ENCODE results near the gene WFIKKN1. TPM values are rescaled to one million over a fixed set of nuclear protein-coding genes. Genes with fewer than 3 reads are reported as not detected.

Gene WFIKKN1
- total RNA-seq, 1 donor from 2014 or later, result 1.5 TPM

DNA sequence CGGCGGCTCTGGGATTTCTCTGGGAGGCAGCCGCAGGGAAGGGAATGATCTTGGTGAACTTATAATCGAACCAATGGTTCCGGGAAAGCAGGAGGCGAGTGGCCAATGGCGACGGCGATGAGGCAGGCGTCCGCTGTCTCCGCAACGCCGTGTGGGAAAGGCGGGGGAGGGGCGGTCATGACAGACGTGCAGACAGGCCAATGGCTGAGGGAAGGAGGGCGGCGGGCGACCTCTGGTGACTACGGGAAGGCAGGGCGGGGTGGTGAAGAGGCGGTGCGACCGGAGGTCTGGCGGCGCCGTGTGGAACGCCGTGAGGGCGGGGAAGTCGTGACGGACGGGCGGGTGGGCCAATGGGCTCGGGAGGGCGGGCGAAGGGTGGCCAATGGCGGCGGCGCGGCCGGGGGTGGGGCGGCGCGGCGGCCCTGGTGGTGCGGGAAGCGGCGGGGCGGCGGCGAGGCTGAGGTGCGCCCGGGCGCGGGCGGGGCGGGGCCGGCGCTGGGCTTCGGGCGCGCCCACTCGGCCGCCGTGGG, 41.1 kb upstream of the WFIKKN1 start, which contains the start of gene RAB40C:
Gene RAB40C (plus strand): TSS at position 409 of the 530 bp plus-strand sequence. CDS start 226 bp downstream, outside the sequence.
- Histone ChIP-seq H3K4me1 (peaks cover 56% of the 10 kb centered on the region), H3K36me3 (no peaks in the 10 kb centered on the region), H3K27ac (peak within 1 kb of the TSS; percentile 98), H3K27me3 (no peaks in the 10 kb centered on the region), H3K9me3 (no peaks in the 10 kb centered on the region), H3K4me3 (peak within 1 kb of the TSS; percentile 95)
- DNase-seq (peak; percentile 100), ATAC-seq (peak; percentile 89)
- TF ChIP-seq CTCF (IDR thresholded peaks at IDR 0.05), result peak; percentile 25
- intact Hi-C loops (cut with DNase I), result no loop called here

DNA sequence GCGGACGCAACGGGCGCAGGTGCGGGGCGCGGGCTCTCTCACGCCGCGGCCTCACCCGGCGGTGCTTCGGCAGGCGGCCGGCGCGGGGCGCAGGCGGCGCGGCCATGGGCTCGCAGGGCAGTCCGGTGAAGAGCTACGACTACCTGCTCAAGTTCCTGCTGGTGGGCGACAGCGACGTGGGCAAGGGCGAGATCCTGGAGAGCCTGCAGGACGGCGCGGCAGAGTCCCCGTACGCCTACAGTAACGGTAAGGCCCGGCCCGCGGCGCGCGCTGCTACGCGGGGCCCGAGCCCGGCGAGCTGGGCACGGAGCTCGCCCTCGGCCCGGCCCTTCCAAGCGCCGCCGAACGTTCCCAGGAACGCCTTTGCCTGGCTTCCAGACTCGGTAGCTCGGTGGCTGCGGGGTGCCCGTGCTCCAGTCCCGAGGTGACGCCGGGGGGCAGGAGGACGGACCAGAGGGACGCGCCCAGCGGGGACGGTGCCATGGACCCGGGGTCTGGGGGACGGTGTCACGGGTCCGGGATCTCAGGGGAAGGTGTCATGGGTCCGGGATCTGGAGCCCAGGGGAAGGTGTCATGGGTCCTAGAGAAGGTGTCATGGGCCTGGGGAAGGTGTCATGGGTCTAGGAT, 40.5 kb upstream of the WFIKKN1 start:
- no peak for TF ChIP-seq CTCF (IDR thresholded peaks at IDR 0.05)
- peak overlapping the region; percentile 86 for H3K4me3 ChIP-seq
- H3K27ac ChIP-seq, result peak overlapping the region; percentile 85
- peaks cover 56% of the 10 kb centered on the region for H3K4me1 ChIP-seq
- H3K36me3 ChIP-seq, result no peaks in the 10 kb centered on the region
- DNase-seq (peak; percentile 80), ATAC-seq (no peak)
- intact Hi-C loops (cut with DNase I), result no loop called here
- H3K27me3 ChIP-seq, result no peaks in the 10 kb centered on the region
- no peaks in the 10 kb centered on the region for H3K9me3 ChIP-seq

DNA sequence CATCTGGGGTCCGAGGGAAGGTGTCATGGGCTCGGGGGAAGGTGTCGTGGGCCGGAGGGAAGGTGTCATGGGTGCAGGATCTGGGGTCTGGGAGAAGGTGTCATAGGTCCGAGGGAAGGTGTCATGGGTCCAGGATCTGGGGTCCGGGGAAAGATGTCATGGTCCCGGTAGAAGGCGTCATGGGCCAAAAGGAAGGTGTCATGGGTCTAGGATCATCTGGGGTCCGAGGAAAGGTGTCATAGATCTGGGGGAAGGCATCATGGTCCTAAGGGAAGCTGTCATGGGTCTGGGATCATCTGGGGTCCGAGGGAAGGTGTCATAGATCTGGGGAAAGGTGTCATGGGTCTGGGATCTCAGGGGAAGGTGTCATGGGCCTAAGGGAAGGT, 40.0 kb upstream of the WFIKKN1 start:
- no peak for DNase-seq
- no peak for TF ChIP-seq CTCF (IDR thresholded peaks at IDR 0.05)
- H3K4me1 ChIP-seq, result peaks cover 56% of the 10 kb centered on the region
- H3K27ac ChIP-seq, result peak overlapping the region; percentile 85
- no peak for ATAC-seq
- H3K36me3 ChIP-seq, result no peaks in the 10 kb centered on the region
- H3K4me3 ChIP-seq, result peak overlapping the region; percentile 86
- no peaks in the 10 kb centered on the region for H3K9me3 ChIP-seq
- intact Hi-C loops (cut with DNase I), result no loop called here
- no peaks in the 10 kb centered on the region for H3K27me3 ChIP-seq

DNA sequence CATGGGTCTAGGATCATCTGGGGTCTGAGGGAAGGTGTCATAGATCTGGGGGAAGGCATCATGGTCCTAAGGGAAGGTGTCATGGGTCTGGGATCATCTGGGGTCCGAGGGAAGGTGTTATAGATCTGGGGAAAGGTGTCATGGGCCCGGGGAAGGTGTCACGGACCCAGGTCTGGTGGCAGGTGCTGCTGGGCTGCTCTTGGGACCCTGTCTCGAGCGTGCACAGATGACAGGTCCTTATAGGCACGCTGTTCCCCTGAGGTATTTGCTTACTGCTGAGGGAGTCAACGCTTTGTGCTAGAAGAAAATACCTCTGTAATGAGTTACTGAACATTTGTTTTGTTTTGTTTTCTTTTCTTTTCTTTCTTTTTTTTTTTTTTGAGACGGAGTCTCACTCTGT, 39.6 kb upstream of the WFIKKN1 start:
- TF ChIP-seq CTCF (IDR thresholded peaks at IDR 0.05), result no peak
- DNase-seq, result no peak
- peak overlapping the region; percentile 86 for H3K4me3 ChIP-seq
- H3K9me3 ChIP-seq, result no peaks in the 10 kb centered on the region
- intact Hi-C loops (cut with DNase I), result no loop called here
- peak overlapping the region; percentile 85 for H3K27ac ChIP-seq
- H3K27me3 ChIP-seq, result no peaks in the 10 kb centered on the region
- peaks cover 56% of the 10 kb centered on the region for H3K4me1 ChIP-seq
- no peaks in the 10 kb centered on the region for H3K36me3 ChIP-seq
- ATAC-seq, result no peak

DNA sequence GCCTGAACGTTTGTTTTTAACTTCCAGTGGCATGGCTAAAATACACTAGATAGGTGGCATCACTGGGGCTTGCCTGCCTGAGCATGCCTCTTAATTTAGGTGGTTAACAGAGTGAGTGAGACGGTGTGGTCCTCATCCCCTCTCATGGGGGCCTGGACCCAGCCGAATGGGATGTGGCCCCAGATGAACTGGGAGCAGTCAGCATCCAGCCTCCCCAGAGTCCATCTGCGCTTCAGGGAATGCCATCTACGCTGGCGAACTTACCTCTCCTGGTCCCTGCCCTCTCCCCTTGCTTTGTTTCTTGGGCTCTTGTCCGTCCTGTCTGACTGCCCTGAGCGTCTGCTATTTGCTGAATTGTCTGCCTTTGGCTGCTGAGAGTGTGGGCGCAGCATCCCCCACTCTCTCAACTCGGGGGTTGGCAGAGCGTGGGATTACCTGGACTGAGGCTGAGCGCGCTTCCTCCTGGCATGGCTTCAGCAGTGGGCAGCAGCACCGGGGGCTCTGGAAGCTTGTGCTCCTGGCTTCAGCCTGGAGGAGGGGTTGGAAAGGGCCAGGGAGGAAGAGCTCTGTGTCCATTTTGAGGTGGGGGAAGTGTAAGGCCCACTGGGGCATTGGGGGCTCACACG, 38.8 kb upstream of the WFIKKN1 start:
- peak overlapping the region; percentile 85 for H3K27ac ChIP-seq

More for the DNA sequence above, 38.8 kb upstream of the WFIKKN1 start:
- TF ChIP-seq CTCF (IDR thresholded peaks at IDR 0.05), result no peak
- Histone ChIP-seq H3K4me1 (peaks cover 53% of the 10 kb centered on the region), H3K4me3 (peak overlapping the region; percentile 86), H3K9me3 (no peaks in the 10 kb centered on the region), H3K36me3 (no peaks in the 10 kb centered on the region), H3K27me3 (no peaks in the 10 kb centered on the region)
- DNase-seq (no peak), ATAC-seq (no peak)
- intact Hi-C loops (cut with DNase I), result no loop called here
